Left renal cortex interstitium (tissue), 4 donors: ENCODE results near the gene EIF2AK2. TPM values are rescaled to one million over a fixed set of nuclear protein-coding genes. Genes with fewer than 3 reads are reported as not detected.

Experiments
- DNase-seq, 4 donors: peaks; one replicate each; pipeline ENCODE4 v3.0.0-alpha.2; 2013; ENCODE audit warnings: low read depth in 4 of 4, low spot score in 2 of 4, missing footprints in 1 of 4
- polyA plus RNA-seq, 4 donors: library from polyadenylated mRNA; unstranded; fragments of 120-200 nt; gene quantifications; one replicate each; pipeline ENCODE4 v1.2.1, GENCODE V29; 2013; ENCODE audit not compliant: insufficient read length in 4 of 4

EIF2AK2 gene
- polyA plus RNA-seq, 4 donors, result 31.1 to 38.9 (median 32.9) TPM

GRCh38 chr2:37173741-37174140 lies 17.0 kb upstream of the EIF2AK2 start:
- no peak for DNase-seq

DNA sequence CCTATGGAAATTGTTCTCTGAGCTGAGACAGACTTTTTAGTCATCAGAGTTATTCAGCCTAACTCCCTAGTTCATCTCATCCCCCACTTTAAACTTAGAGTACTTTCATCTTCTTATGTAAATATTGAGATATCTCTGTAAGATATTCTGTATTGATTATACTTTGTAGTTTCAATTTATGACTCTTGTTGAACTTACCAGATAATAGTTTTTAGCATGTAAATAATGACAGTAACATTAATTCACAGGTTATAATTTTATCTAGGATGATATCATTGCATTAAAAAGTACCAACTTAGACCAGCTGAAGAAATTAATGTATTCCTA lies 14.8 kb upstream of the EIF2AK2 start:
- no peak for DNase-seq

DNA sequence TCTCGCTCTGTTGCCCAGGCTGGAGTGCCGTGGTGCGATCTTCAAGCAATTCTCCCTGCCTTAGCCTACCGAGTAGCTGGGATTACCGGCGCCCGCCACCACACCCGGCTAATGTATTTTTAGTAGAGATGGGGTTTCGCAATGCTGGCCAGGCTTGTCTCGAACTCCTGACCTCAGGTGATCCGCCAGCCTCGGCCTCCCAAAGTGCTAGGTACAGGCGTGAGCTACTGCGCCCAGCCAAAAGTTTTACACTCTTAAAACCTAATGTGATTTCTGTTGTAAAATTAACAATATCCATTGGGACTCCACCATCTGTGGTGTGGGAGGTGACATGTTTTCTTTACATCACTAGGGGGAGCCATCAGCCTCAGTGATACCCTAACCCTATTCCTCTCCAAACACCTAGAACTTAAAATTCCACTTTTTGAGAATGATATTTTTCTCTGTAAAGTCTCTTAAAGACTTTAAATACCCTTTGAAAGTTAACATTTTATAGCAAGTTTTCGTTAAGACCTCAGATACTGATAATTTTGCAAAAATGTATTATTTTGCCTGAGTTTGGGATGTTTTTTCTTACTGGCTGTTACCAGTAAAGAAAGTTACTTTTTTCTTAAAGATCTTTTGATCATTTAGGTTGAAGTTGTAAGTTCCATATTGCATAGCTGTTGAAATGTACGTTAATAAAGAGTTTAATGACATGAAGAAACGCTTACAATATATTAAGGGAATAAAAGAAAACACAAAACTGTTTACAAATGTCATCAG lies 11.6 kb upstream of the EIF2AK2 start:
- DNase-seq, result peak in 2 of 4 donors; percentile 3 to 13

DNA sequence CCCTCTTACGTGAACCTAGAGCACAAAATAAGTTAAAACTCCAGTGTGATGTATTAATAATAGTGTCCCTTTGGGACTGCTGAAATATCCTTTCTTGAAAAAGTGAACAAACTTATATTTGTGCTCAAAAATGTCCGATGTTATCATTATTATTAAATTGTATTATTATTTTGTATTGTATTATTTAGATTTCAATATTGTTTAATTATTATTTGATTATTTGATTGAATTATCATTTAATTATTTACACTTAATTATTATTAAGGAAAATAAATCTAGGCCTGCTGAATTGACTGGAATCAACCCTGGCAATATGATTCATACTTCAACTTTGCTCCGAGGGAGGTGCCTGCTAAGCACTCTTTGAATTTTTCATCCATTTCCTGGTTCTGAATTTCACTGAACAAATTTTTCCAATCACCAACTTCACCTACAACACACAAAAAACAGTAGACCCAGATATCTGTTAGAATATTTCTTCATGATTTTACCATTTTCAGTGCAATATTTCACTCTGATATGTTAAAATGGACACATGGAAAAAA lies 10.9 kb upstream of the EIF2AK2 start:
- DNase-seq, result no peak

DNA sequence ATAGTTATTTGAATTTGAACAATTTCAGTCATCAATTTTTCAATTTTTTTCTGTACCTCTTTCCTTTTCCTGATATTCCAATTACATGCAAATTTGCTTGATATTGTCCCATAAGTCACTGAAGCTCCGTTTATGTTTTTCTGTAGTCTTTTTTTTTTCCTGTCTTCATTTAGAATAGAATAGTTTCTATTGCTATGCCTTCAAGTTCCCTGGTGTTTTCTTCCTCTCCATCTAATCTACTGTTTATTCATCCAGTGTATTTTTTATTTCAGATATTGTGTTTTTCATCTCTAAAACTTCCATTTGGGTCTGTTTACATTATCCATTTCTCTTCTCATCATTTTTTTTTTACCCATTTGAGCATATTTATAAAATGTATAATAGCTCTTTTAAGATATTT lies 8.0 kb upstream of the EIF2AK2 start:
- DNase-seq, result no peak

DNA sequence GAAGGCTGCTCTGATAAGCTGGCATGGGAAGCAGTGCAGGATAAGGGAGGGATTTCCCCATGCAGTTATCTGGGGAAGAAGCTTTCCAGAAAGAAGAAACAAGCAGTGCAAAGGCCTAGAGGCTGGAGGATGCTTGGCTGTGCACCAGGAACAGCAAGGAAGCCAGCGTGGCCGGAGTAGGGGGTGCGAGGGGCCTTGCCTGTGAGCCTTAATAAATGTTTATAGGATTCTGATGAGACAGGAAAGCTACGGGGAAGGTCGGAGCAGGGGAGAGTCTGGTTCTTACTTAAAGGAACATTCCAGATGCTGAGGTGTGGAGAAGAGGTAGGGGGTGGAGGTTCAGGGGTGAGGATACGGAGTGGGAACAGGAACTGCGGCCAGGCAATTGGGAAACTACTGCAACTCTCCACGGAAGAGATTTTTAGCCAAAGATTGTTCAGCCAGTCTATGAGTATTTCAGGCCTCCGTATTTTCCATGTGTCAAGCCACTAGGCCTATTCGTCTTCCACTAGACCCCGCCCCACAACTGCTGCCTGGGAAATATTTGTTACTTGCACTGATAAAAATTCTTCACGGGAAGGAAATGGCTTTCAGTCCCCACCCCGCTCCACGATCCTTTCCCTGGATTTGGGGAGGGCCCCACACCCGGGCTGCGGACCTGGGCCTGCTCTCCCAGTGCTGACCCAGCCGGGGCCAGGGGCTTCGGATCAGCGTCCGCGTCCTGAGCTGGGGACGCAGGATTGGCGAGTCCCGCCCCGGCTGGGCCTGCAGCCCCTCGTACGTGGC lies 516 bp downstream of the EIF2AK2 start:
- peak; percentile 41 to 75 (median 66) for DNase-seq

GRCh38 chr2:37154785-37155184 lies 2.0 kb downstream of the EIF2AK2 start:
- DNase-seq, result no peak

- no peak for DNase-seq
Measured at GRCh38 chr2:37153224-37153623, 3.6 kb downstream of the EIF2AK2 start.

DNA sequence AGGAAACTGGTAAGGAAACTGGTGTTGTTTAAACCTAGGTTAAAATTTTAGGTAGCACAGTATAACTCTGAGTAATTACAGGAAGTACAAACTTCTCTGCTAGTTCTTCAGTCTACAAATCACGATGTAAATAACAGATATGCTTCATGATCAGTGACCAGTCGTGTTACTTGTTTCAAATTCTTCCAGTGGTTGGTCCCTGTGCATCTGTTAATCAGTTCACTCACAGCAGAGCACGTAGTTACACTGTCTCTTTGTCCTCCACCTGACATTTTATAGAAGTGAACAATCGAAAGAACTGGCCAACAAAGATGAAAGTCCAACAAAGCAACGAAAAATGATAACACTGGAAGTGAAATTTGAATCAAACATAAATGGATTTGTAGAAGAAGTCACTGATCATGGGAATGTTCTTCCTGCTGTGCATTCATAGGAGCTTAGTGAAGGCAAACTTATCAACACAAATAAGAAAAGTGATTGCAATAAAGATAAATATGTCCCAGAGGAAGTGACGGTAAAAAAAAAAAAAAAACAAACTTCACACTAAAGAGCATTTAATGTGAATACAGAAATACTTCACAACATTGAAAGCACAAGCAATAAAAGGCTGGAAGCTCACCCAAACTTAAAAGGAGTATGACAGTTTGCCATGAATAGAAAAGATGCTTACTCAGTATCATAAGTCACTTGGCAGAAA lies 7.0 kb downstream of the EIF2AK2 start:
- DNase-seq, result no peak

GRCh38 chr2:37148325-37148724 lies 8.5 kb downstream of the EIF2AK2 start:
- no peak for DNase-seq

DNA sequence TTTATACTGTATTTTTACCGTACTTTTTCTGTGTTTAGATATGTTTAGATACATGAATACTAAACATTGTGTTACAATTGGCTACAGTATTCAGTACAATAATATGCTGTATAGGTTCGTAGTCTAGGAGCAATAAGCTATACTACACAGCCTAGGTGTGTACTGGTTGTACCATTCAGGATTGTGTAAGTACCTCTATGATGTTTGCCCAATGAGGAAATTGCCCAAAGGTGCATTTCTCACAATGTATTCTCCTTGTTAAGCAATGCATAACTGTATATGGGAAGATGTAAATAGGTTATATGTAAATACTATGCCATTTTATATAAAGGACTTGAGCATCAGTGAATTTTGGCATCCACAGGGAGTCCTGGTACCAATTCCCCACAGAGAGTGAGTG lies 10.7 kb downstream of the EIF2AK2 start:
- no peak for DNase-seq

- no peak for DNase-seq
Measured at GRCh38 chr2:37143974-37144373, 12.8 kb downstream of the EIF2AK2 start.

DNA sequence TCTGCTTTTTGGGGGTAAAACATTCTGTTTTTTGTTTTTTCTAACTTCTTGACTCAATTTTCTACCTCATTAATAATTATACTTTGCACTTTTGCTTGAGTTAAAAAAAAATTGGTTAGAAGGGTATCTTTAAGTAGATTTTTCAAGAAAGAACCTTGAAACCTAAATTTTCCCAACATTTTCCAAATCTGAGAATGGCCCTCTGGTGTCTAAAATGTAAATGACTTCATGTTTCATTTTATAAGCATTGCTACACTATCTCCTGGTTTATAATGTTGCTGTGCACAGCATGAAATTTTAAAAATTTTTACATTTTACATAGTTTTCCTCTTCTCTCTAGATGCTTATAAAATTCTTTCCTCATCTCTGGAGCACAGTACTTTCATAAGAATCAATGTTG lies 14.2 kb downstream of the EIF2AK2 start:
- DNase-seq, result no peak

- DNase-seq, result no peak
Measured at GRCh38 chr2:37132914-37133313, 23.9 kb downstream of the EIF2AK2 start.

DNA sequence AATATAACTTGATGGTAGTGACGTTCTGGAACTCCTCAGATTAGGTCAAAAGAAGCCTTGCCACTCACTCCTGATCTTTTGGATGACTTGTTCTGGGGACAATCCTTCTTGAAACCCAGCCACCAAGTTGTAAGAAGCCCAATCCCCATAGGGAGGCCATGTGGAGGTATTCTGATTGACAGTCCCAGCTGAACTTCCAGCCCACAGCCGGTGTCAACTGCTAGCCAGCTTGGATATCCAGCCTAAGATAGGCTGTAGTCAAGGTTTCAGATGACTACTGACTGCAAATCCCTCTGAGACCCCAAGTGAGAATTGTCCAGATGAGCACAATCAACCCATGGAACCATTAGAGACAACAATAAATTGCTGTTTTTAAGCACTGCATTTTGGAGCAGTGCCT lies 31.4 kb downstream of the EIF2AK2 start:
- DNase-seq, result no peak

- DNase-seq, result no peak
Measured at GRCh38 chr2:37119157-37119556, 37.6 kb downstream of the EIF2AK2 start.

- no peak for DNase-seq
Measured at GRCh38 chr2:37117566-37117965, 39.2 kb downstream of the EIF2AK2 start.

GRCh38 chr2:37111958-37112357 lies 44.8 kb downstream of the EIF2AK2 start:
- no peak for DNase-seq

- no peak for DNase-seq
Measured at GRCh38 chr2:37110306-37111212, 46.2 kb downstream of the EIF2AK2 start.

- DNase-seq, result no peak
Measured at GRCh38 chr2:37109523-37109922, 47.3 kb downstream of the EIF2AK2 start.
